ENCODE measurements around the gene NUP133.
"Not testable (repeated sequence)": the region's sequence is repeated elsewhere in the genome, so short reads cannot be mapped to it uniquely, and the experiment has no call there.

The NUP133 gene

DNA sequence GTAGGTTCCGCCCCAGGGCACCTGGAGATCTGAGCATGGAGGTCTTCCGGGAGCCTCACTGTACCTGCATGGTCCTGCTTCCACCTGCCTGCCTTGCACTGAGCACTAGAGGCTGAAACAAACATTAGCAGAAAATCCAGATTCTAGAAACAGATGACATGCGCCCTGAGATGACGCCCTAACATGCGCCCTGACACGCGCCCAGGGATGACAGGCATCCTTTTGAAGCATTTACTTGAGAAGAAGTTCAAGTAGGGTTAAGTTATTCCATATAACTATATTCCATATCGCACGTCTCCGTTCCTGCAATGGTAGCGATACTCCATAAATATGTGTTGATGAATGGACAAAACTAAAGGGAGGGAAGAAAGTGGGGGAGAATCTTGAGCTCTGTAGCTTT is 87.9 kb downstream of the NUP133 start:
- DNase-seq (ENCODE audit: low spot score): no peak
- TF ChIP-seq, protein P1, sequence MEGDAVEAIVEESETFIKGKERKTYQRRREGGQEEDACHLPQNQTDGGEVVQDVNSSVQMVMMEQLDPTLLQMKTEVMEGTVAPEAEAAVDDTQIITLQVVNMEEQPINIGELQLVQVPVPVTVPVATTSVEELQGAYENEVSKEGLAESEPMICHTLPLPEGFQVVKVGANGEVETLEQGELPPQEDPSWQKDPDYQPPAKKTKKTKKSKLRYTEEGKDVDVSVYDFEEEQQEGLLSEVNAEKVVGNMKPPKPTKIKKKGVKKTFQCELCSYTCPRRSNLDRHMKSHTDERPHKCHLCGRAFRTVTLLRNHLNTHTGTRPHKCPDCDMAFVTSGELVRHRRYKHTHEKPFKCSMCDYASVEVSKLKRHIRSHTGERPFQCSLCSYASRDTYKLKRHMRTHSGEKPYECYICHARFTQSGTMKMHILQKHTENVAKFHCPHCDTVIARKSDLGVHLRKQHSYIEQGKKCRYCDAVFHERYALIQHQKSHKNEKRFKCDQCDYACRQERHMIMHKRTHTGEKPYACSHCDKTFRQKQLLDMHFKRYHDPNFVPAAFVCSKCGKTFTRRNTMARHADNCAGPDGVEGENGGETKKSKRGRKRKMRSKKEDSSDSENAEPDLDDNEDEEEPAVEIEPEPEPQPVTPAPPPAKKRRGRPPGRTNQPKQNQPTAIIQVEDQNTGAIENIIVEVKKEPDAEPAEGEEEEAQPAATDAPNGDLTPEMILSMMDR (IDR thresholded peaks at IDR 0.05; ENCODE audit: borderline replicate concordance, control extremely low read depth, extremely low read depth, insufficient read depth, missing control alignments): no peak
- in situ Hi-C loops (cut with MboI; ENCODE audit: low sequenced_read_pairs, unreplicated experiment): no loop called here

DNA sequence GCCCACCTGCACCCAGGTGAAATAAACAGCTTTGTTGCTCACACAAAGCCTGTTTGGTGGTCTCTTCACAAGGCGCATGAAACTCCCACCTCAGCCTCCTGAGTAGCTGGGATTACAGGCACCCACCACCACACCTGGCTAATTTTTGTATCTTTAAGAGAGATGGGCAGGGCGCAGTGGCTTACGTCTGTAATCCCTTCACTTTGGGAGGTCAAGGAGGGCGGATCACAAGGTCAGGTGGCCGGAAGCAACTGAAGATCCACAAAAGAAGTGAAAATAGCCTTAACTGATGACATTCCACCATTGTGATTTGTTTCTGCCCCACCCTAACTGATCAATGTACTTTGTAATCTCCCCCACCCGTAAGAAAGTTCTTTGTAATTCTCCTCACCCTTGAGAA is 89.6 kb downstream of the NUP133 start:
- DNase-seq (ENCODE audit: low spot score); in situ Hi-C loops (cut with MboI; ENCODE audit: low sequenced_read_pairs, unreplicated experiment): not testable (repeated sequence)

DNA sequence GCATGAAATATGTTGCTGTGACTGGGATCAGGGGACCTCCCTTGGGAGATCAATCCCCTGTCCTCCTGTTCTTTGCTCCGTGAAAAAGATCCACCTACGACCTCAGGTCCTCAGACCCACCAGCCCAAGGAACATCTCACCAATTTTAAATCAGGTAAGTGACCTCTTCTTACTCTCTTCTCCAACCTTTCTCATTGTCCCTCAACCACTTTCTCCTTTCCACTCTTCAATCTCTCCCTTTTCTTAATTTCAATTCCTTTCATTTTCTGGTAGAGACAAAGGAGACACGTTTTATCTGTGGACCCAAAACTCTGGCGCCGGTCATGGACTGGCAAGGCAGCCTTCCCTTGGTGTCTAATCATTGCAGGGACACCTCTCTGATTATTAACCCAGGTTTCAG is 95.3 kb downstream of the NUP133 start:
- in situ Hi-C loops (cut with MboI; ENCODE audit: low sequenced_read_pairs, unreplicated experiment); DNase-seq (ENCODE audit: low spot score): not testable (repeated sequence)

DNA sequence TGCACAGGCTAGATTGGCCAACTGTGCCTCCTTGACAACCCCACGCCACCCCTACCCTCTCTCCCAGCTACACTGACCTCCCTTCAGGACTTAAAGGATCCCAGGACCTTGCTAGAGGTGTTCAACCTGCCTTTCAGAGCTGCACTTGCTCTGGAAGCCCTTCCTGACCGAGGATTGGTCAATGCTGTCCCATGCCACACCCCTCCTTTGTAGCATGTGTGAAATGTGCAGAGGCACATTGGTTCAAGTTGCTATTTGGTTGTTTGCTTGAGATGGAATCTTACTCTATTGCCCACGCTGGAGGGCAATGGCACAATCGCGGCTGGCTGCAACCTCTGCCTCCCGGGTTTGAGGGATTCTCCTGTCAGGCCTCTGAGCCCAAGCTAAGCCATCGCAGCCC is 96.1 kb downstream of the NUP133 start:
- in situ Hi-C loops (cut with MboI; ENCODE audit: low sequenced_read_pairs, unreplicated experiment): no loop called here
- no peak for DNase-seq (ENCODE audit: low spot score)
- TF ChIP-seq, protein P1 (IDR thresholded peaks at IDR 0.05; ENCODE audit: borderline replicate concordance, control extremely low read depth, extremely low read depth, insufficient read depth, missing control alignments): no peak

DNA sequence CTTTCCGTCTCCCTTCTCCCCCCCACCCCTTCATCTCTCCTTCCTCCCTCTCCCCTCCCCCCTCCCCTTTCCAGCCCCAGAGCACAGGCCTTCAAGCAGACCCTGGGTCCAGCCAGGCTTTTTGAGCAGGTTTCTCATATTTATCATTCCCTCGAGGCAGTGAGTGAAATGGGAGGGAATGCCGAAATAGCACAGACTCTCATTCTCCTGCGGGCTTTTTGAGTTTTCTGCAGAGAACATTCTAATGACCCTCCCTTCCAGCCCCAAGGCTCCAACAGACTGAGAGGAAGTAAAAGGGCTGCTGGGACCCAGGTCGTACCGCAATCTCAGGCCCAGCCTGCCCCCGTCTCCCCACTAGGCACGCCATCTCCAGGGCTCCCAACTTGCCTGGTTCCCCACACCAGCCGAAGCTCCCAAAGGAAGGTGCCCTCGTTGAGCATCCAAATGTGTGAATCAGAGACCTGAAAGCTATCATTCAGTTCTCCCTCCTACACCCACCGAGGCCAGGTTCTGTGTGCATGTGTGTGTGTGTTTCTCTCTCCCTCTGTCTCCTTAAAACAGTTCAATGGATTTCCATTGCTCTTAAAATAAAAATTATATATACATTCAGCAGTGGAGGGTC is 96.6 kb downstream of the NUP133 start:
- DNase-seq (ENCODE audit: low spot score): no peak
- in situ Hi-C loops (cut with MboI; ENCODE audit: low sequenced_read_pairs, unreplicated experiment): no loop called here
- TF ChIP-seq, protein P1 (IDR thresholded peaks at IDR 0.05; ENCODE audit: borderline replicate concordance, control extremely low read depth, extremely low read depth, insufficient read depth, missing control alignments): no peak

DNA sequence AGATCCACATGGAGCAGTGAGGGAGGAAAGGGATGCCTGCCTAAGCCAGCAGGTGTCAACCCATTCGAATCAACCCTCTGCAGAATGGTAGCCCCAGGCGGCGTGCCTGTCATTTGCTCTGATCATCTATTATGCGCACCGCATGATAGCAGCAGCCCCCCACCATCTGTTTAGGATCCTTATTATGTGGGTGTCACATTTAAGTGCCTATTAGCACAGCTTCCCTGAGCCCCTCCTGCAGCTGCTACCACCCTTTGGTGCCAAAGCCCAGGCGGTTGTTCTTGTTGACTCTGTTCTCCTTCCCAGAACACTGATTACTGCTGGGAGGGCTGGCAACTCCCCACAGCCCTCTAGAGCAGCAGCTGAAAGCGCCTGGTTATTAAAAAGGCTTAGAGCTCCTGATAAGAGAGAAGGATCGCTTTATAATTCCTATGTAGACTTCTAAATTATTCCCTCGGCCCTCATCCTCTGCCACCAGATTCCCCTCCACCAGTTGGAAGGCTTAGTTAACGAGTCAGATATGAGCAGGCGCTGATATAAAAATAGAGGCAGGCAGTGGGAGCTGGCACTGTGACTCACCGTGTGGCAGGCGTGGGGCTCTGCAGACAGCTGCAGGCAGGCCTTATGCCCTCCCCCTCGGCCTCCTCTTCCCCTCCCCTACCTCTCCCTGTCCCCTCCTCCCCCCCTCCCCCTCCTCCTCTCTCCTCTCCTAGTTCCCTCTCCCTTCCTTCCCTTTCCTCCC is 97.3 kb downstream of the NUP133 start:
- DNase-seq (ENCODE audit: low spot score): no peak
- TF ChIP-seq, protein P1 (IDR thresholded peaks at IDR 0.05; ENCODE audit: borderline replicate concordance, control extremely low read depth, extremely low read depth, insufficient read depth, missing control alignments): no peak
- in situ Hi-C loops (cut with MboI; ENCODE audit: low sequenced_read_pairs, unreplicated experiment): no loop called here

DNA sequence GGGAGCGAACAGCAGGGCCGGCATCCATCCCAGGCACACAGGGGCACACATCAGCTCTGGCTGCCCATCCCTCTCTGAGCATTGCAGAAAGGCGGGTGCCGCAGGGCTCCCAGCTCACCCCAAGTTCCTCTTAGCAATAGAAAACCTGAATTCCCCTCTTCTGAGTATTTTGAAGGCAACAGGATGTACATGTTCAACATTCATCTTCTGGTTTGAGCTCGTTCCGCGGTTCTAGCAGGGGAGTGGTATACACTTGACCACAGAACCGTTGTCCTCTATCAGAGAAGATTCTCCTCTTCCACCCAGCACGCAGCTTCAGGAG is 97.8 kb downstream of the NUP133 start:
- in situ Hi-C loops (cut with MboI; ENCODE audit: low sequenced_read_pairs, unreplicated experiment): no loop called here
- DNase-seq (ENCODE audit: low spot score): no peak
- TF ChIP-seq, protein P1 (IDR thresholded peaks at IDR 0.05; ENCODE audit: borderline replicate concordance, control extremely low read depth, extremely low read depth, insufficient read depth, missing control alignments): no peak
